ENCODE results near the gene TSPAN14.

The TSPAN14 gene

DNA sequence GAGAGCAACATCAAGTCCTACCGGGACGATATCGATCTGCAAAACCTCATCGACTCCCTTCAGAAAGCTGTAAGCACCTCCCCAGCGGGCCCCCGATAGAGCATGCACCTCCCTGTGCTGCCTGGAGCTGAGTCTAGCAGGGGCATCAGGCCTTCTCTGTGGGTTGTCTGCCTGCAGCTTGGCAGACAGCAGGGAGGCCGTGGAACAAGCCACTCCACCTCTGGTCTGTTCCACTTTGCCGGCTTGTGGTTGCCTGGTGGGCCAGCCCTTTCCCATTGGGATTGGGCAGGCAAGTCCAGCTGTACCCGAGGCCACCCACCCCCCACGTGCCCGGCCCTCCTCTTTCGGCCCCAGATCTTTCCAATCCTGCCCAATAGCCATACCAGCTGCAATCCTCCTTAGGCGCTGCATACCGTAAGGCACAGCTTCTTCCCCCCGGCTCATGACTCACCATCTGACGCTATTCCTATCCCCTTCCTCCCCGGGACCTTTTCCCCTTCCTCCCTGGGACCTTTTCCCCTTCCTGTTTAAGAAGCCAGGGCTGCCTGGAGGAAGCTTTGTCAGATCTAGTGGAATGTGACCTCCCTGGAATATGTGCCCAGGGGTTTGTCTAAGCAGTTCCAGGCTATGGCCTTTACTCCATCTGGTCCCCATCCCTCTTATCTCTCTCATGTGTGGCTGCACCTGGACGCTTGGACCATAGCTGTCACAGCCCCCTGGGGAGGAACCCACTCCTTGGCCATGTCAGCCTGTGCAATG, 55.5 kb downstream of the TSPAN14 start:
- no peak overlapping the region for H3K9ac ChIP-seq (ENCODE audit: insufficient read length)

DNA sequence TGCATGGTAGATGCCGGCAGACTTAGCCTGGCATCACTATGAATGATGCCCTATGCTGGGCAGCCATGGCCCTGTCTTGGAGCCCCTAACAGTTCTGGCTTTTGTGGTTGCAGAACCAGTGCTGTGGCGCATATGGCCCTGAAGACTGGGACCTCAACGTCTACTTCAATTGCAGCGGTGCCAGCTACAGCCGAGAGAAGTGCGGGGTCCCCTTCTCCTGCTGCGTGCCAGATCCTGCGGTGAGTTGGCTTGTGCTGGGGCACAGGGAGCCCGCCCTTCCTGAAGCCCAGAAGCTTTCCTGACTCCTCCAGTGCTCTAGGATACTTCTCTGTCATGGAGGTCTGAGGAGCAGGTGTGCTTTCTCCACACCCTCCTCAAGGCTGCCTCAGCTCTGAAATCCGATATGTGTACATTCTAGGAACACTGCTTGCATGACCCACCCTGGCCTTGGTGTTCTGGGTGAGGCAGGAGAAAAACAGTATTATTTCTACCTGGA, 58.0 kb downstream of the TSPAN14 start:
- Histone ChIP-seq H3K9me3 (ENCODE audit: low read depth, low read length) (no peaks in the 10 kb centered on the region), H3K4me3 (no peak overlapping the region), H3K36me3 (ENCODE audit: insufficient read depth, low read length) (peaks cover 5% of the 10 kb centered on the region; the same call in 1 of the 2 replicates), H3K9ac (ENCODE audit: insufficient read length) (no peak overlapping the region), H3K27ac (no peak overlapping the region)
- no peak for DNase-seq (ENCODE audit: low read depth, low spot score)
- TF ChIP-seq FOXP2 (optimal IDR thresholded peaks at IDR 0.05; ENCODE audit: control extremely low read depth, extremely low read length, insufficient read depth): no peak
- TF ChIP-seq EZH2 (IDR thresholded peaks at IDR 0.05): no peak
- no peak for TF ChIP-seq POLR2AphosphoS5 (IDR thresholded peaks at IDR 0.05; ENCODE audit: borderline replicate concordance, low read depth, low read length)

More for the DNA sequence above, 55.5 kb downstream of the TSPAN14 start:
- no peak for DNase-seq (ENCODE audit: low read depth, low spot score)
- TF ChIP-seq EZH2 (IDR thresholded peaks at IDR 0.05) (no peak), POLR2AphosphoS5 (IDR thresholded peaks at IDR 0.05; ENCODE audit: borderline replicate concordance, low read depth, low read length) (no peak), FOXP2 (optimal IDR thresholded peaks at IDR 0.05; ENCODE audit: control extremely low read depth, extremely low read length, insufficient read depth) (no peak)
- Histone ChIP-seq H3K9me3 (ENCODE audit: low read depth, low read length) (no peaks in the 10 kb centered on the region), H3K4me3 (no peak overlapping the region), H3K27ac (no peak overlapping the region), H3K36me3 (ENCODE audit: insufficient read depth, low read length) (peaks cover 5% of the 10 kb centered on the region; the same call in 1 of the 2 replicates)

DNA sequence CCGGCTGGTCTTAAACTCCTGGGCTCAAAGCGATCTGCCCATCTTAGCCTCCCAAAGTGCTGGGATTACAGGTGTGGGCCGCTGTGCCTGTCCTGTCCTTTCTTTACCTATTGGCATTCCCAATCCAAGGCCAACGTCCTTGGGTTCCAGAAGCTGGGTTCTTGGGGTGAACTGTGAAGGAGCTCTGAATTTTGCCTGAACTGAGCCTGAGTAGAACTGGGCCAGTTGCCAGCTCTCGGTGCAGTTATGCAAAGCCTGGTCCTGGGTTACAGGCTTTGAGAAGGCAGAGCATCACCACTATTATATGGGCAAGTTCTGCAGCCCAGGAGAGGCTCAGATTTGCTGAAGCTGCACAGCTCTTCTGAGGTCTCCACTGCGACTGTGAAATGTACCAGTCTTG, 59.0 kb downstream of the TSPAN14 start:
- H3K4me3 ChIP-seq: no peak overlapping the region
- H3K9ac ChIP-seq (ENCODE audit: insufficient read length): no peak overlapping the region
- H3K9me3 ChIP-seq (ENCODE audit: low read depth, low read length): no peaks in the 10 kb centered on the region
- TF ChIP-seq EZH2 (IDR thresholded peaks at IDR 0.05) (no peak), POLR2AphosphoS5 (IDR thresholded peaks at IDR 0.05; ENCODE audit: borderline replicate concordance, low read depth, low read length) (no peak), FOXP2 (optimal IDR thresholded peaks at IDR 0.05; ENCODE audit: control extremely low read depth, extremely low read length, insufficient read depth) (no peak)
- H3K36me3 ChIP-seq (ENCODE audit: insufficient read depth, low read length): peaks cover 5% of the 10 kb centered on the region; the same call in 1 of the 2 replicates
- DNase-seq (ENCODE audit: low read depth, low spot score): no peak
- H3K27ac ChIP-seq: no peak overlapping the region

GRCh38 chr10:80515511-80515910, 61.4 kb downstream of the TSPAN14 start:
- no peak for TF ChIP-seq FOXP2 (optimal IDR thresholded peaks at IDR 0.05; ENCODE audit: control extremely low read depth, extremely low read length, insufficient read depth)
- no peak for TF ChIP-seq POLR2AphosphoS5 (IDR thresholded peaks at IDR 0.05; ENCODE audit: borderline replicate concordance, low read depth, low read length)
- no peak for TF ChIP-seq EZH2 (IDR thresholded peaks at IDR 0.05)
- Histone ChIP-seq H3K4me3 (no peak overlapping the region), H3K36me3 (ENCODE audit: insufficient read depth, low read length) (peaks cover 5% of the 10 kb centered on the region; the same call in 1 of the 2 replicates), H3K9ac (ENCODE audit: insufficient read length) (no peak overlapping the region), H3K9me3 (ENCODE audit: low read depth, low read length) (no peaks in the 10 kb centered on the region), H3K27ac (no peak overlapping the region)
- DNase-seq (ENCODE audit: low read depth, low spot score): no peak

- no peak overlapping the region for H3K4me3 ChIP-seq
- no peak overlapping the region for H3K9ac ChIP-seq (ENCODE audit: insufficient read length)
- no peak for TF ChIP-seq EZH2 (IDR thresholded peaks at IDR 0.05)
- TF ChIP-seq POLR2AphosphoS5 (IDR thresholded peaks at IDR 0.05; ENCODE audit: borderline replicate concordance, low read depth, low read length): no peak
- DNase-seq (ENCODE audit: low read depth, low spot score): no peak
- H3K27ac ChIP-seq: no peak overlapping the region
- H3K9me3 ChIP-seq (ENCODE audit: low read depth, low read length): no peaks in the 10 kb centered on the region
- peaks cover 5% of the 10 kb centered on the region; the same call in 1 of the 2 replicates for H3K36me3 ChIP-seq (ENCODE audit: insufficient read depth, low read length)
Measured at GRCh38 chr10:80515941-80516340, 61.8 kb downstream of the TSPAN14 start.

DNA sequence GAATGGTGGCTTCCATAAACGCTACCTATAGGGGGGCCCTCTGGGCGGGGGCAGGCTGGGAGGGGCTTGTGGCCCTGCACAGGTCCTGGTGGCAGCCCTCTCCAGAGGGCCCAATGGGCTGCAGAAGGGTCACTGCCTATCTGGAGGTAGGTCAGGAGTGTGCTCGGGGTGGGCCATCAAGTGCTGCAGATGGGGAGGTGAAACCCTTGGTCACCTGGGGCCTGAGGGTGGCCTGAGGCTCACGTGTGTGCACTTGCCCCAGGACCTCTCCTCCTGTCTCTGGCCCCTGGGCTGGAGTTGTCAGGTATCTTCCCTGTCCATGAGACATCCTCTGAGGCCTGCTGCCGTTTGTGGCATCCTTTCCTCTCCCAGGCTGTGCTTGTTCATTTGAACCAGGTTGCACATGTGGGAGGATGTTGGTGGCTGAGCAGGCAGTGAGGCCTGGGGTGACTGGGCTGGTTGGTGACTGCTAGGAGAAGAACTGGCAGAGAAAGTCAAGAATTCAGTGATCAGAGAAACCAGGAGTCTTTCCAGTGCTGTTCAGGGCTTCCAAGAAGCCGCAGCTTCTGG, 62.5 kb downstream of the TSPAN14 start:
- no peak for DNase-seq (ENCODE audit: low read depth, low spot score)
- Histone ChIP-seq H3K27ac (no peak overlapping the region), H3K9ac (ENCODE audit: insufficient read length) (no peak overlapping the region), H3K36me3 (ENCODE audit: insufficient read depth, low read length) (peaks cover 5% of the 10 kb centered on the region; the same call in 1 of the 2 replicates), H3K4me3 (no peak overlapping the region), H3K9me3 (ENCODE audit: low read depth, low read length) (no peaks in the 10 kb centered on the region)
- no peak for TF ChIP-seq EZH2 (IDR thresholded peaks at IDR 0.05)
- TF ChIP-seq FOXP2 (optimal IDR thresholded peaks at IDR 0.05; ENCODE audit: control extremely low read depth, extremely low read length, insufficient read depth): no peak
- no peak for TF ChIP-seq POLR2AphosphoS5 (IDR thresholded peaks at IDR 0.05; ENCODE audit: borderline replicate concordance, low read depth, low read length)

DNA sequence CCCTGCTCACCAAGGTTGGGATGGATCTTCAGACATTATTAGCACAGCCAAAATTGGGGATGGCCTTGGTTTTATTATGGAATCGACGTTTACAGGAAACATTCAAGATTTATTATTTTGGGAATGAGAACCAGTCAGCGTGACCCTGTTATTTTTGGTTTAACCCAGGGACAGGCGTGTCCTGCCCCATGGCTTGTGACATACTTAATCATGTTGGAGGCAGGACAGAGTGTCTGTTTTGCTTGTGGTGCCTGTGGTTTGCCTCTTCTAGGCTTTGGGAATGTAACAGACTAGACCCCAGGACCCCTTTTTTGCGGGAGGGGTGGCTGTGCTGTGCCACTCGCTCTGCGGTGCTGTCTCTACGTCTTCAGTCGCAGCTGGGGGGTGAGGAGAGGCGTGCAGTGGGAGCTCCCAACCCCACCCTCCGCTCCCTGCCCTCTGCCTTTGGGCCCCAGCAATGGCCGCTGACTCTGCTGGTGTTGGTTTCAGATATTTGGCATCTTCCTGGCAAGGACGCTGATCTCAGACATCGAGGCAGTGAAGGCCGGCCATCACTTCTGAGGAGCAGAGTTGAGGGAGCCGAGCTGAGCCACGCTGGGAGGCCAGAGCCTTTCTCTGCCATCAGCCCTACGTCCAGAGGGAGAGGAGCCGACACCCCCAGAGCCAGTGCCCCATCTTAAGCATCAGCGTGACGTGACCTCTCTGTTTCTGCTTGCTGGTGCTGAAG, 63.5 kb downstream of the TSPAN14 start:
- TF ChIP-seq POLR2AphosphoS5 (IDR thresholded peaks at IDR 0.05; ENCODE audit: borderline replicate concordance, low read depth, low read length) (no peak), FOXP2 (optimal IDR thresholded peaks at IDR 0.05; ENCODE audit: control extremely low read depth, extremely low read length, insufficient read depth) (no peak)
- H3K4me3 ChIP-seq: no peak overlapping the region
- no peak overlapping the region for H3K27ac ChIP-seq
- no peaks in the 10 kb centered on the region; the same call in 1 of the 2 replicates for H3K36me3 ChIP-seq (ENCODE audit: insufficient read depth, low read length)
- H3K9ac ChIP-seq (ENCODE audit: insufficient read length): no peak overlapping the region
- no peaks in the 10 kb centered on the region for H3K9me3 ChIP-seq (ENCODE audit: low read depth, low read length)
- DNase-seq (ENCODE audit: low read depth, low spot score): no peak

All from SK-N-MC (cell line).